ENCODE results near the gene CLPTM1L.
"Not testable (repeated sequence)": the region's sequence is repeated elsewhere in the genome, so short reads cannot be mapped to it uniquely, and the experiment has no call there.

The CLPTM1L gene

DNA sequence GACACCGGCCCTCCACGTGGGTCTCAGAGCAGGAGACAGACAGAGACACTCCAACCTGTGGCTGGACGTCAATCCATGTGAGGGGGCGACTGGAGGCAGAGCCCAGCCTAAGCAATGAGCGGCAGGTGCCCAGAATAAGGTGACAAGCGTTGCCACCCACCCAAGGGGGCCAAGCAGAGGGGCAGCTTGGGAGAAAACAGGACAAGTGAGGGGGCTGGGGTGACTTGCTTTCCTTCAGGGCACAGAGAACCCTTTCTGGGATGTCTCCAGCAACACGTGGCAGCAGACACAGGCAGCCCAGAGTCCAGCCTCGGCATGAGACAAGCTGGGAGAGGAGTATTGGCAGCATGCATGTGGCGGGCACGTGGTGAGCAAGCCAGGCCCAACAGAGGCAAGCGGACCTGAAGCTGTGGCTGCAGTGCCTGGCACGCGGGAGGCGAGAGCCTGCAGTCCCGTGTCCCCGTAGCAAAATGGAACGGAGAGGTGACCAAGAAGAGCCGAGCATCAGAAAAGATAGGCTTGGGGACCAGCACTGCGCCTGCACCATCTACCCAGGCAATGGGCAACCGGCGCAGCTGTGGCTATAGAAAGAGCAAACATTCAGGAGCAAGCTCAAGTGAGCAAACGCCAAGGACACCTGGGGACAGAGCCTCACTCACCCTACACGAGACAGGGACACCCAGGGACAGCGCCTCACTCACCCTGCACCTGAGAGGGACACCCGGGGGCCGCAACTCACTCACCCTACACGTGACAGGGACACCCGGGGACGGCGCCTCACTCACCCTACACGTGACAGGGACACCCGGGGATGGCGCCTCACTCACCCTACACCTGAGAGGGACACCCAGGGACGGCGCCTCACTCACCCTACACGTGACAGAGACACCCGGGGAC is 56.2 kb downstream of the CLPTM1L start:
- TF ChIP-seq, protein P1, sequence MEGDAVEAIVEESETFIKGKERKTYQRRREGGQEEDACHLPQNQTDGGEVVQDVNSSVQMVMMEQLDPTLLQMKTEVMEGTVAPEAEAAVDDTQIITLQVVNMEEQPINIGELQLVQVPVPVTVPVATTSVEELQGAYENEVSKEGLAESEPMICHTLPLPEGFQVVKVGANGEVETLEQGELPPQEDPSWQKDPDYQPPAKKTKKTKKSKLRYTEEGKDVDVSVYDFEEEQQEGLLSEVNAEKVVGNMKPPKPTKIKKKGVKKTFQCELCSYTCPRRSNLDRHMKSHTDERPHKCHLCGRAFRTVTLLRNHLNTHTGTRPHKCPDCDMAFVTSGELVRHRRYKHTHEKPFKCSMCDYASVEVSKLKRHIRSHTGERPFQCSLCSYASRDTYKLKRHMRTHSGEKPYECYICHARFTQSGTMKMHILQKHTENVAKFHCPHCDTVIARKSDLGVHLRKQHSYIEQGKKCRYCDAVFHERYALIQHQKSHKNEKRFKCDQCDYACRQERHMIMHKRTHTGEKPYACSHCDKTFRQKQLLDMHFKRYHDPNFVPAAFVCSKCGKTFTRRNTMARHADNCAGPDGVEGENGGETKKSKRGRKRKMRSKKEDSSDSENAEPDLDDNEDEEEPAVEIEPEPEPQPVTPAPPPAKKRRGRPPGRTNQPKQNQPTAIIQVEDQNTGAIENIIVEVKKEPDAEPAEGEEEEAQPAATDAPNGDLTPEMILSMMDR (conservative IDR thresholded peaks at IDR 0.05), result no peak
- H3K27ac ChIP-seq, result no peak overlapping the region

DNA sequence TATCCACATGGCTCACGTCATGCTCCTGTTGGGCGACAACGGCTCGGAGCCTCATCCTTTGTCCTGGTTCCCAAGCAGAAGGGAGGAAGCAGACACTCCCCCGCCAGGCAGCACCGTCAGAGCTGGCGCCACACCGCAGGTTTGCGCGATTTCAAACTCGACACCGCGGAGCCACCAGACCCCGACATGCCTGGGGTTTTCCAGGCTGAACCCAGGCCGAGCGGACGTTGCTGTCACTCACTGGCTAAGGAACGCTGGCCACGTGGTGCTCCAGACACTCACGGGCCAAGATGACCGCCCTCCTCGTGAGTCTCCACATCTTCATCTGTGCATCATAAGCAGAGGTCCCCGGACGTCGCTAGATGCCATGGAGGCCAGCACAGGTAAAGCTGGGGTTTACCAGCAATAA is 59.0 kb downstream of the CLPTM1L start:
- no peak overlapping the region for H3K27ac ChIP-seq
- TF ChIP-seq, protein P1 (conservative IDR thresholded peaks at IDR 0.05), result no peak

DNA sequence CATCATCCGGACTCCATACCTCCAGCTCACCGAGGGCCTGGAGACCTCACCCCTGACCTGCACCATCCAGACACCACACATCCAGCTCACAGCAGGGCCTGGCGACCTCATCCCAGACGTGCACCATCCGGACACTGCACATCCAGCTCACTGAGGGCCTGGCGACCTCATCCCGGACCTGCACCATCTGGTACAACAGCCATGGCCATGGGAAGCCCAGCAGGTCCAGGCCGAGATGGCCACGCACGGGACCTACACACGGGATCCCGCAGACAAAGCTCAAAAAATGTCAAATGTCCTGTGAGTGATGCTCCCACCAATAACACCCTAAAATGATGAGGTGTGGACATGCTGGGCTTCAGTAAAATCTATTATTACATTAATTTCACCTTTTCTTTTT is 59.8 kb downstream of the CLPTM1L start:
- TF ChIP-seq, protein P1 (conservative IDR thresholded peaks at IDR 0.05), result no peak
- H3K27ac ChIP-seq, result no peak overlapping the region

DNA sequence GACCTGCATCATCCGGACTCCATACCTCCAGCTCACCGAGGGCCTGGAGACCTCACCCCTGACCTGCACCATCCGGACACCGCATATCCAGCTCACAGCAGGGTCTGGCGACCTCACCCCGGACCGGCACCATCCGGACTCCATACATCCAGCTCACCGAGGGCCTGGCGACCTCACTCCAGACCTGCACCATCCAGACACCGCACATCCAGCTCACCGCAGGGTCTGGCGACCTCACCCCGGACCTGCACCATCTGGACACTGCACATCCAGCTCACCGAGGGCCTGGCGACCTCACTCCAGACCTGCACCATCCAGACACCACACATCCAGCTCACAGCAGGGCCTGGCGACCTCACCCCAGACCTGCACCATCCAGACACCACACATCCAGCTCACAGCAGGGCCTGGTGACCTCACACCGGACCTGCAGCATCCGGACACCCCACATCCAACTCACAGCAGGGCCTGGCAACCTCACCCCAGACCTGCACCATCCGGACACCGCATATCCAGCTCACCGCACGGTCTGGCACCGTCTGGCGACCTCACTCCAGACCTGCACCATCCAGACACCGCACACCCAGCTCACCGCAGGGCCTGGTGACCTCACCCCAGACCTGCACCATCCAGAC is 60.4 kb downstream of the CLPTM1L start:
- not testable (repeated sequence) for H3K27ac ChIP-seq

DNA sequence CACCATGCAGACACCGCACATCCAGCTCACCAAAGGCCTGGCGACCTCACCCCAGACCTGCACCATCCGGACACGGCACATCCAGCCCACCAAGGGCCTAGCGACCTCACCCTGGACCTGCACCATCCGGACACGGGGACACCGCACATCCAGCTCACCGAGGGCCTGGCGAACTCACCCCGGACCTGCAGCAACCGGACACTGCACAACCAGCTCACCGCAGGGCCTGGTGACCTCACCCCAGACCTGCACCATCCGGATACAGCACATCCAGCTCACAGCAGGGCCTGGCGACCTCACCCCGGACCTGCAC is 61.2 kb downstream of the CLPTM1L start:
- not testable (repeated sequence) for H3K27ac ChIP-seq

DNA sequence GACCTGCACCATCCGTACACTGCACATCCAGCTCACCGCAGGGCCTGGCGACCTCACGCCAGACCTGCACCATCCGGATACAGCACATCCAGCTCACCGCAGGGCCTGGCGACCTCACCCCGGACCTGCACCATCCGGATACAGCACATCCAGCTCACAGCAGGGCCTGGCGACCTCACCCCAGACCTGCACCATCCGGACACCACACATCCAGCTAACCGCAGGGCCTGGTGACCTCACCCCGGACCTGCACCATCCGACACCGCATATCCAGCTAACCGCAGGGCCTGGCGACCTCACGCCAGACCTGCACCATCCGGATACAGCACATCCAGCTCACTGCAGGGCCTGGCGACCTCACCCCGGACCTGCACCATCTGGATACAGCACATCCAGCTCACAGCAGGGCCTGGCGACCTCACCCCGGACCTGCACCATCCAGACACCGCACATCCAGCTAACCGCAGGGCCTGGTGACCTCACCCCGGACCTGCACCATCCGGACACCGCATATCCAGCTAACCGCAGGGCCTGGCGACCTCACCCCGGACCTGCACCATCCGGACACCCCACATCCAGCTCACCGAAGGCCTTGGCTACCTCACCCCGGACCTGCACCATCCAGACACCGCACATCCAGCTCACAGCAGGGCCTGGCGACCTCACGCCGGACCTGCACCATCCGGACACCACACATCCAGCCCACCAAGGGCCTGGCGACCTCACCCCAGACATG is 61.7 kb downstream of the CLPTM1L start:
- H3K27ac ChIP-seq, result not testable (repeated sequence)

DNA sequence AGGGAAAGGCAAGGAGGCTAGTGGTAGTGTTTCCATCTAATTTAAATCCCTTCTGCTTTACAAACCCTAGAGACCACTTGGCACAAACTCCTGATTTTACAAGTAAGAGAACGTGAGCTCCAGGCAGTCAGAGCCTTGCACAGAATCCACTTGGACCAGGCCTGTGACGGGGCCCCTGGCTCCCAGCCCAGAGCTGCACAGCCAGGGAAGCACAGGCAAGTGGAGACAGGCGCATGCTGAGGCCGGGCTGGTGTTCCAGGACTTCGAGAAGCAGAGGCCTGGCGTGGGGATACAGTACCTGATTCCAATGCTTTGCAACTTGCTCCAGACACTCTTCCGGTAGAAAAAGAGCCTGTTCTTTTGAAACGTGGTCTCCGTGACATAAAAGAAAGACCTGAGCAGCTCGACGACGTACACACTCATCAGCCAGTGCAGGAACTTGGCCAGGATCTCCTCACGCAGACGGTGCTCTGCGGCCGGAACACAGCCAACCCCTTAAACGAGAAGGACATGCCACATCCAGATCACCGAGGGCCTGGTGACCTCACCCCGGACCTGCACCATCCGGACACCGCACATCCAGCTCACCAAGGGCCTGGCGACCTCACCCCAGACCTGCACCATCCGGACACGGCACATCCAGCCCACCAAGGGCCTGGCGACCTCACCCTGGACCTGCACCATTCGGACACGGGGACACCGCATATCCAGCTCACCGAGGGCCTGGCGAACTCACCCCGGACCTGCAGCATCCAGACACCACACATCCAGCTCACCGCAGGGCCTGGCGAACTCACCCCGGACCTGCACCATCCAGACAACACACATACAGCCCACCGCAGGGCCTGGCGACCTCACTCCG is 62.5 kb downstream of the CLPTM1L start:
- H3K27ac ChIP-seq, result no peak overlapping the region
- TF ChIP-seq, protein P1 (conservative IDR thresholded peaks at IDR 0.05), result no peak

DNA sequence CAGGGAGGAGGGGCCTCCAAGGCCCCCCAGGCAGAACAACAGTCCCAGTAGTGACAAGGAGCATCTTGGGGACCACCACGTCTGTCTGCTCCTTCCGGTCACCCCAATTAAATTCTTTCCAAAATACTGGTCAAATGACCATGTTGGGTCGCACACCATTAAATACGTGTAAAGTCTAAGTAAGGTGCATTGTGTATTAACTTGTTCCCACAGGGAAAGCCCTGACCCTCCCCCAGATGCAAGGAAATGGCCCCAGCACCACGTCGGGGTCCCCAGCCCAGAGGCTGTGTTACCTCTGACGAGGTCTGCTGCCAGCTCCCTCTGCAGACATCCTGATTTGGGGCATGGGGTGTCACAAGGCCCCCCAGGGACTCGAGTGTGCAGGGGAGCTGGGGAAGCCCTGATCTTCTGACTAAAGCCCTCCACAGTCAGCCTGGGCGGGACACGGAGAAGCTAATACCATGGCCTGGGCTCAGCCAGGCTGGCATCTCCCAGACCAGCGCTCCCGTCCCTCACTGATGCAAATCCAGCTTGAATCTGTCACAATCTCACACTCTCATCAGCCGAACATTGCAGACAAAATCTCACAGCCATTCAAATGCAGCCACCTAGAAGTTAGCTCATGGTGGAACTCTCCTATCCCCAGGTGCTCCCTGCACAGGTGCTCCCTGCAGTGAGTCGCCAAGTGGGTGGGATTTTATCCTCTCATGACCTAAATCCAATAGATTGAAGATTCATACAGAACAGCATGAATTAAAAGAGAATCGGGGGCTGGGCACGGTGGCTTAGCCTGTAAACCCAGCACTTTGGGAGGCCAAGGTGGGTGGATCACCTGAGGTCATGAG is 63.6 kb downstream of the CLPTM1L start:
- TF ChIP-seq, protein P1 (conservative IDR thresholded peaks at IDR 0.05), result no peak
- H3K27ac ChIP-seq, result no peak overlapping the region

Data from VCaP (cell line).